Left lung (tissue), 10 donors: Measurements from ENCODE around the gene IQCM. TPM values are rescaled to one million over a fixed set of nuclear protein-coding genes. Genes with fewer than 3 reads are reported as not detected.

Experiments used
- ATAC-seq: fragments of 200-7000 bp; cut with Tn5 transposase; one replicate; pipeline ENCODE4 v1.9.1; 2020; ENCODE audit warnings: moderate library complexity
- DNase-seq, 4 donors: peaks; one replicate each; pipeline ENCODE4 v3.0.0-alpha.2; 2013 to 2020
- H3K27ac ChIP-seq, 2 donors: fragments of 200-600 bp; sonication (generic) in 1 of 2; one replicate each; pipeline versions ENCODE4 v1.5.0 to v1.8.0; 2020 to 2021
- H3K27me3 ChIP-seq, 2 donors: fragments of 200-600 bp; sonication (generic) in 1 of 2; one replicate each; pipeline versions ENCODE4 v1.5.0 to v1.8.0; 2020 to 2021
- H3K36me3 ChIP-seq, 2 donors: fragments of 200-600 bp; sonication (generic) in 1 of 2; one replicate each; pipeline versions ENCODE4 v1.5.0 to v1.8.0; 2020 to 2021
- H3K4me1 ChIP-seq, 2 donors: fragments of 200-600 bp; one replicate each; pipeline ENCODE4 v1.8.0; 2021
- H3K4me3 ChIP-seq, 2 donors: fragments of 200-600 bp; sonication (generic) in 1 of 2; one replicate each; pipeline versions ENCODE4 v1.5.0 to v1.8.0; 2020 to 2021; ENCODE audit warnings: mild to moderate bottlenecking in 1 of 2
- H3K9me3 ChIP-seq, 2 donors: fragments of 200-600 bp; sonication (generic) in 1 of 2; one replicate each; pipeline versions ENCODE4 v1.5.0 to v1.8.0; 2020 to 2021
- intact Hi-C, 2 donors: fragments of 100-400 bp; cut with DNase I; formaldehyde crosslinking; loops; one replicate each; pipeline versions ENCODE4 v1.11.2 to v1.14.2; 2022
- polyA plus RNA-seq, 6 donors: library from polyadenylated mRNA; unstranded; fragments of 120-200 nt; gene quantifications; one replicate each; pipeline ENCODE4 v1.2.1, GENCODE V29; 2013; ENCODE audit not compliant: insufficient read length in 6 of 6
- total RNA-seq, 2 donors: library from RNA; stranded (reverse); fragmentation: NEBNext Ultra II Directional; extraction: Animal tissue kit (Norgen Biotek cat#: 25700); gene quantifications; one replicate each; pipeline ENCODE4 v1.2.1, GENCODE V29; 2021
- TF ChIP-seq, protein P1 (sequence below), 2 donors: fragments of 200-600 bp; sonication (generic) in 1 of 2; IDR thresholded peaks; one replicate each; pipeline versions ENCODE4 v1.5.0 to v1.8.0; 2021; ENCODE audit warnings: antibody characterized with exemption in 2 of 2
- donor health status: DM: no; HTN: yes; CAD: no.
- donor health status: DM: no; HTN: no; CAD: no.

The IQCM gene
- total and polyA plus RNA-seq, 8 donors, result not detected

DNA sequence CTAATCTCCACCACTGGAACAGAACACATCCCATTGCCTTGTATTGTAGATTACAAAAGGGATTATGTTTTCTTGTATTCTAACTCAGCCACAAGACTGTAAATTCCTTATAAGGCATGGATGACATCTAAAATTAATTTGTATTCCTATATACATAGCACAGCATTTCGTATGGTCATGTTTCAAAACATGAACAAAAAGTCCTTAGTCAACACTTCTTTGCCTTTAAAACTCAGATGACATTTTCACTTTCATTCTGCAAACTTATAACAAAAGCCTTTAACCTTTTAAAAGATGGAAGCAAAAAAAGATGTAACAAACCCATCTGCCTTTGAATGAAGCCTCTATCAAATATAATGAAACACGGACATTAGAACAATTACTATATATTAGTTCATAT lies 181.3 kb downstream of the IQCM start:
- DNase-seq (no peak), ATAC-seq (no peak)
- TF ChIP-seq, protein P1, sequence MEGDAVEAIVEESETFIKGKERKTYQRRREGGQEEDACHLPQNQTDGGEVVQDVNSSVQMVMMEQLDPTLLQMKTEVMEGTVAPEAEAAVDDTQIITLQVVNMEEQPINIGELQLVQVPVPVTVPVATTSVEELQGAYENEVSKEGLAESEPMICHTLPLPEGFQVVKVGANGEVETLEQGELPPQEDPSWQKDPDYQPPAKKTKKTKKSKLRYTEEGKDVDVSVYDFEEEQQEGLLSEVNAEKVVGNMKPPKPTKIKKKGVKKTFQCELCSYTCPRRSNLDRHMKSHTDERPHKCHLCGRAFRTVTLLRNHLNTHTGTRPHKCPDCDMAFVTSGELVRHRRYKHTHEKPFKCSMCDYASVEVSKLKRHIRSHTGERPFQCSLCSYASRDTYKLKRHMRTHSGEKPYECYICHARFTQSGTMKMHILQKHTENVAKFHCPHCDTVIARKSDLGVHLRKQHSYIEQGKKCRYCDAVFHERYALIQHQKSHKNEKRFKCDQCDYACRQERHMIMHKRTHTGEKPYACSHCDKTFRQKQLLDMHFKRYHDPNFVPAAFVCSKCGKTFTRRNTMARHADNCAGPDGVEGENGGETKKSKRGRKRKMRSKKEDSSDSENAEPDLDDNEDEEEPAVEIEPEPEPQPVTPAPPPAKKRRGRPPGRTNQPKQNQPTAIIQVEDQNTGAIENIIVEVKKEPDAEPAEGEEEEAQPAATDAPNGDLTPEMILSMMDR (IDR thresholded peaks at IDR 0.05), result no peak
- H3K9me3 ChIP-seq, result peaks cover 0 to 3% of the 10 kb centered on the region in 2 donors
- no peaks in the 10 kb centered on the region for H3K27me3 ChIP-seq
- intact Hi-C loops, result no loop called here
- no peaks in the 10 kb centered on the region for H3K36me3 ChIP-seq
- H3K4me1 ChIP-seq, result no peaks in the 10 kb centered on the region
- no peak overlapping the region for H3K4me3 ChIP-seq
- H3K27ac ChIP-seq, result no peak overlapping the region

DNA sequence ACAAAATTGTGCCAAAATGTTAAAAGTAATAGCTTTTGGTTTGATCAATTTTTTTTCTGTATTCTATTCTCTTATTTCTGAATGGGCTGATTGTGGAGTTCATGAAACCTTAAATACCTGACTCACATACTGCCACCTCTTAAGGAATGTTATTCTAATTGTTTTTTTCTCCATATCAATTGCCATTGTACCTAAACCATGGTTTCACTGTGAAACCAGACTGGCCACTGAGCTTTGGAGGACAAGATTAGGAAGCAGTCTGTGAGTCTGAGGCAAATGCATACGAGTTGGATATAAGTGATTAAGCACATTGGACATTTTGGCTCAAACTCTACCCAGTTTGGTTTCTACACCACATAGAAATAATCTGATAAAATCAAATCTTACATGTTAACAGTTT lies 184.0 kb downstream of the IQCM start:
- ATAC-seq, result no peak
- Histone ChIP-seq H3K4me1 (no peaks in the 10 kb centered on the region), H3K4me3 (no peak overlapping the region), H3K9me3 (peaks cover 0 to 7% of the 10 kb centered on the region in 2 donors), H3K27me3 (no peaks in the 10 kb centered on the region), H3K36me3 (no peaks in the 10 kb centered on the region), H3K27ac (no peak overlapping the region)
- intact Hi-C loops, result no loop called here
- TF ChIP-seq, protein P1 (IDR thresholded peaks at IDR 0.05), result no peak
- DNase-seq, result no peak

DNA sequence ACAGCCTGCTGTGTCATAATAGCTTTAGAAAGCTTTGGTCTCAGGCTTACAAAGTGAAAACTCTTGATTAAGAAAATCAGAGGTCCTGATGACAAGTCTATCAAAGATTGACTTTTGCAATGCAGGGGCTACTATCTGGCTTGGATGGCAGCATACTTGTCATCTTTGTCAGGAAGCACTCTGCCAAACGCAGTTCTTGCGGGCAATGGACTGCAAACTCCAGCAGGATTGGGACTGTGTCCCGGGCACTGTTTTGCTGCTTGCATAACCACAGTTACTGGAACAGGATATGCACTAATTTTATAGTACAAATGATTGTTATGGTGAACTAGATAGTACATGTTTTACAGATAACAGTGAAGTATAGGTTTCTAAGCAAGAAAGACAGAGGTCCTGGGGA lies 185.6 kb downstream of the IQCM start:
- TF ChIP-seq, protein P1 (IDR thresholded peaks at IDR 0.05), result no peak
- ATAC-seq (no peak), DNase-seq (no peak)
- Histone ChIP-seq H3K36me3 (no peaks in the 10 kb centered on the region), H3K27me3 (no peaks in the 10 kb centered on the region), H3K4me3 (no peak overlapping the region), H3K4me1 (no peaks in the 10 kb centered on the region), H3K27ac (no peak overlapping the region), H3K9me3 (peaks cover 0 to 7% of the 10 kb centered on the region in 2 donors)
- intact Hi-C loops, result no loop called here

DNA sequence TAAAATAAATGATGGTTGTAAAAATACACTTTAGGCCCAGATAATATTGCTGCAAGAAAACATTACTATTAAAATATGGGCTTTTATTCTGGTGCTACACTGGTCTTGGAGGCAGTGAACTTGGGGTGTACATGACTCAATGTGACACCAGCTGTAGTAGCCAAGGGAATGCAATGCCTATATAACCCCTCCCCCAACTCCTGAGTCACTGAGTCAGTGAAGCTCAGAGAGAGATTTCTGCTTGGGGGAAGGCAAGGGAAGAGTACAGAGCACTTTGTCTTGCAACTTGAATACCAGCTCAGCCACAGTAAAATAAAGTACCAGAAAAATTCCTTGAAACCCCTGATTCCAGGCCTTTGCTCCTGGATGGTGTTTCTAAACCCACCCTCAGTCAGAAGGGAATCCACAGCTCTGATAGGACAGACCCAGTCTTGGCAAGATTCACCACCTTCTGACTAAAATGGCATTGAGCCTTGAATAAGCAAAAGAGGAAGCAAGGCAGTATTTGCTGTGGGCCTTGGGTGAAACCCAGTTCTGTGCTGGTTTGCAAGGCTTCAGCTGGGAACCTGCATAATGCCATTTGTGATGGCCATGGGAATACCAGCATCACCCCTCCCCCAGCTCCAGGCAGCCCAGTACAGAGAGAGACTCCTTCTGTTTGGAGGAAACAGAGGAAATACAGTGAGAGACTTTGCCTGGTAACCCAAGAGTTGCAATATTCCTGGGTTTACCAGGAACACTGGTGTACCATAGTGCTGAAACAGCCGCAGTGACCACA lies 209.9 kb downstream of the IQCM start:
- Histone ChIP-seq H3K4me3 (no peak overlapping the region), H3K9me3 (peaks cover 0 to 8% of the 10 kb centered on the region in 2 donors), H3K36me3 (no peaks in the 10 kb centered on the region), H3K4me1 (no peaks in the 10 kb centered on the region), H3K27ac (no peak overlapping the region), H3K27me3 (no peaks in the 10 kb centered on the region)
- TF ChIP-seq, protein P1 (IDR thresholded peaks at IDR 0.05), result no peak
- intact Hi-C loops, result no loop called here
- no peak for ATAC-seq
- DNase-seq, result no peak

DNA sequence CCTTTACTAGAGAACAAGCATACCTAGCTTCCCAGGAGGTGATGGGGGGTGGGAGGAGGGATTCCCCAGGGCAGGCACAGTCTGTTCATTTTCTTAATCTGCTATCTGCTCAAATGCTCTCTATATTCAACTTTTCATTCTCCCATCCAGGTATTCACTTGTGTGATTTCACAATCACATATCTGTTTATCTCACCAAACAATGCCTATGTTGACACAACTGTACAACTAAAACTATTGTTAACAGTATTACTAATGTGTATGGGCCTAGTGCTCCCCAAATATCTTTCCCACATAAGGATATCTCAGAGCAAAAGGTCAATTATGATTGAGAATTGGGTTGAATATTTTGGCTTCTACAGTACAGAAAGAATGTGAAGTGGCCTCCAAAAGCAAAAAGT lies 210.8 kb downstream of the IQCM start:
- intact Hi-C loops, result no loop called here
- no peak for DNase-seq
- peak; percentile 22 for ATAC-seq
- Histone ChIP-seq H3K27me3 (no peaks in the 10 kb centered on the region), H3K27ac (no peak overlapping the region), H3K36me3 (no peaks in the 10 kb centered on the region), H3K4me1 (no peaks in the 10 kb centered on the region), H3K9me3 (peaks cover 0 to 8% of the 10 kb centered on the region in 2 donors), H3K4me3 (no peak overlapping the region)
- TF ChIP-seq, protein P1 (IDR thresholded peaks at IDR 0.05), result no peak
